ENCODE results near the gene PDZD2.

PDZD2 gene

GRCh38 chr5:31743678-31744077, 104.7 kb downstream of the PDZD2 start:
- no peak overlapping the region for H3K4me3 ChIP-seq (ENCODE audit: low read length)
- H3K27me3 ChIP-seq (replicated peaks; ENCODE audit: insufficient read depth, low read length) = no peaks in the 10 kb centered on the region
- H4K20me1 ChIP-seq (ENCODE audit: insufficient read depth, low read length) = no peaks in the 10 kb centered on the region
- H3F3A ChIP-seq (ENCODE audit: insufficient read depth, low read length) = no peaks in the 10 kb centered on the region
- H3K9ac ChIP-seq (ENCODE audit: low read length) = no peak overlapping the region
- H2AFZ ChIP-seq (ENCODE audit: low read length) = no peak overlapping the region
- H3K9me3 ChIP-seq (replicated peaks; ENCODE audit: insufficient read depth, low read length) = no peaks in the 10 kb centered on the region
- no peak for DNase-seq
- no peaks in the 10 kb centered on the region for H3K36me3 ChIP-seq (replicated peaks; ENCODE audit: insufficient read depth, low read length)
- no peaks in the 10 kb centered on the region for H3K4me1 ChIP-seq (ENCODE audit: low read length)
- TF ChIP-seq EZH2 (optimal IDR thresholded peaks at IDR 0.05; ENCODE audit: low read depth, low read length) = no peak
- TF ChIP-seq CTCF (IDR thresholded peaks at IDR 0.05; ENCODE audit: low read length) = no peak
- no peak for TF ChIP-seq EZH2phosphoT487 (IDR thresholded peaks at IDR 0.05; ENCODE audit: low read length)
- H3K4me2 ChIP-seq (ENCODE audit: low read depth, low read length) = no peak overlapping the region
- H3K27ac ChIP-seq (ENCODE audit: low read length) = no peak overlapping the region
- no peaks in the 10 kb centered on the region for H3K9me2 ChIP-seq (replicated peaks; ENCODE audit: insufficient read depth, low read length)
- H3K79me2 ChIP-seq (ENCODE audit: low read length) = no peaks in the 10 kb centered on the region

- no peak for DNase-seq
- Histone ChIP-seq H3K4me3 (ENCODE audit: low read length) (no peak overlapping the region), H3K27me3 (replicated peaks; ENCODE audit: insufficient read depth, low read length) (no peaks in the 10 kb centered on the region)
These were observed 109.7 kb downstream of the PDZD2 start for GRCh38 chr5:31748458-31749172.

GRCh38 chr5:31750215-31750614, 111.3 kb downstream of the PDZD2 start:
- Histone ChIP-seq H3K9me3 (replicated peaks; ENCODE audit: insufficient read depth, low read length) (no peaks in the 10 kb centered on the region), H2AFZ (ENCODE audit: low read length) (no peak overlapping the region), H3K4me3 (ENCODE audit: low read length) (no peak overlapping the region), H3K27ac (ENCODE audit: low read length) (no peak overlapping the region), H3K36me3 (replicated peaks; ENCODE audit: insufficient read depth, low read length) (no peaks in the 10 kb centered on the region), H3K9me2 (replicated peaks; ENCODE audit: insufficient read depth, low read length) (no peaks in the 10 kb centered on the region), H3K79me2 (ENCODE audit: low read length) (no peaks in the 10 kb centered on the region), H4K20me1 (ENCODE audit: insufficient read depth, low read length) (no peaks in the 10 kb centered on the region), H3K4me1 (ENCODE audit: low read length) (no peaks in the 10 kb centered on the region), H3F3A (ENCODE audit: insufficient read depth, low read length) (no peaks in the 10 kb centered on the region), H3K4me2 (ENCODE audit: low read depth, low read length) (no peak overlapping the region), H3K9ac (ENCODE audit: low read length) (no peak overlapping the region), H3K27me3 (replicated peaks; ENCODE audit: insufficient read depth, low read length) (no peaks in the 10 kb centered on the region)
- no peak for DNase-seq
- TF ChIP-seq CTCF (IDR thresholded peaks at IDR 0.05; ENCODE audit: low read length) (no peak), EZH2 (optimal IDR thresholded peaks at IDR 0.05; ENCODE audit: low read depth, low read length) (no peak), EZH2phosphoT487 (IDR thresholded peaks at IDR 0.05; ENCODE audit: low read length) (no peak)

More at GRCh38 chr5:31748458-31749172, 109.7 kb downstream of the PDZD2 start:
- H3K9ac ChIP-seq (ENCODE audit: low read length) = no peak overlapping the region
- no peak overlapping the region for H3K27ac ChIP-seq (ENCODE audit: low read length)
- H3F3A ChIP-seq (ENCODE audit: insufficient read depth, low read length) = no peaks in the 10 kb centered on the region
- no peaks in the 10 kb centered on the region for H3K4me1 ChIP-seq (ENCODE audit: low read length)
- no peaks in the 10 kb centered on the region for H4K20me1 ChIP-seq (ENCODE audit: insufficient read depth, low read length)
- H3K4me2 ChIP-seq (ENCODE audit: low read depth, low read length) = no peak overlapping the region
- no peaks in the 10 kb centered on the region for H3K36me3 ChIP-seq (replicated peaks; ENCODE audit: insufficient read depth, low read length)
- H2AFZ ChIP-seq (ENCODE audit: low read length) = no peak overlapping the region
- no peaks in the 10 kb centered on the region for H3K9me2 ChIP-seq (replicated peaks; ENCODE audit: insufficient read depth, low read length)
- no peaks in the 10 kb centered on the region for H3K9me3 ChIP-seq (replicated peaks; ENCODE audit: insufficient read depth, low read length)
- TF ChIP-seq EZH2 (optimal IDR thresholded peaks at IDR 0.05; ENCODE audit: low read depth, low read length) (no peak), EZH2phosphoT487 (IDR thresholded peaks at IDR 0.05; ENCODE audit: low read length) (no peak), CTCF (IDR thresholded peaks at IDR 0.05; ENCODE audit: low read length) (no peak)
- no peaks in the 10 kb centered on the region for H3K79me2 ChIP-seq (ENCODE audit: low read length)

Measured in MM.1S (cell line).